Mesenchymal stem cell (in vitro differentiated cells and primary cell): ENCODE measurements around the gene STT3A.
"Not testable (repeated sequence)": the region's sequence is repeated elsewhere in the genome, so short reads cannot be mapped to it uniquely, and the experiment has no call there.

Source experiments
- DNase-seq: peaks from one replicate; pipeline ENCODE4 v3.0.0-alpha.2; 2013
- H2AFZ ChIP-seq: one replicate; pipeline ENCODE4 v1.6.1; 2013; ENCODE audit warnings: low read depth, mild to moderate bottlenecking, control low read depth, inconsistent platforms, low read length, moderate library complexity
- H2AK5ac ChIP-seq: 2 replicates; pipeline ENCODE4 v1.6.1; 2013; ENCODE audit warnings: low read length, moderate library complexity, mild to moderate bottlenecking, inconsistent platforms; ENCODE audit not compliant: severe bottlenecking
- H2BK120ac ChIP-seq: one replicate; pipeline ENCODE4 v1.6.1; 2013; ENCODE audit warnings: low read depth, mild to moderate bottlenecking, inconsistent platforms, low read length, moderate library complexity
- H2BK12ac ChIP-seq, 2 experiments: one replicate each; pipeline ENCODE4 v1.6.1; 2013; ENCODE audit warnings: inconsistent platforms in 2 of 2, low read length in 2 of 2, mild to moderate bottlenecking in 2 of 2, moderate library complexity in 2 of 2, control low read depth in 1 of 2
- H2BK15ac ChIP-seq: one replicate; pipeline ENCODE4 v1.6.1; 2013; ENCODE audit warnings: mild to moderate bottlenecking, low read depth, inconsistent platforms; ENCODE audit not compliant: poor library complexity, severe bottlenecking
- H2BK5ac ChIP-seq: 2 replicates; pipeline ENCODE4 v1.6.1; 2013; ENCODE audit warnings: low read depth, mild to moderate bottlenecking, low read length, control low read depth, inconsistent platforms; ENCODE audit not compliant: poor library complexity, severe bottlenecking
- H3K14ac ChIP-seq, 2 experiments: one replicate each; pipeline ENCODE4 v1.6.1; 2013; ENCODE audit warnings: inconsistent platforms in 2 of 2, low read length in 2 of 2, control low read depth in 1 of 2, mild to moderate bottlenecking in 1 of 2, moderate library complexity in 1 of 2
- H3K18ac ChIP-seq, 2 experiments: one replicate each; pipeline ENCODE4 v1.6.1; 2013; ENCODE audit warnings: inconsistent platforms in 2 of 2, low read length in 2 of 2, control low read depth in 1 of 2, low read depth in 1 of 2, mild to moderate bottlenecking in 1 of 2
- H3K23ac ChIP-seq, 2 experiments: one replicate each; pipeline ENCODE4 v1.6.1; 2013; ENCODE audit warnings: inconsistent platforms in 2 of 2, low read length in 2 of 2, mild to moderate bottlenecking in 2 of 2, moderate library complexity in 2 of 2, control low read depth in 1 of 2
- H3K27ac ChIP-seq: 2 replicates; pipeline ENCODE4 v1.5.1; 2013; ENCODE audit warnings: mild to moderate bottlenecking, moderate library complexity, low read length, control low read depth, inconsistent platforms; ENCODE audit not compliant: poor library complexity, severe bottlenecking
- H3K27me3 ChIP-seq, 2 experiments: 2 replicates each; pipeline versions ENCODE4 v1.6.1 to v1.7.0; 2013; ENCODE audit warnings: low read length in 2 of 2, mild to moderate bottlenecking in 2 of 2, moderate library complexity in 2 of 2, control low read depth in 1 of 2, inconsistent platforms in 1 of 2; ENCODE audit not compliant: control insufficient read depth in 1 of 2, insufficient read depth in 1 of 2
- H3K36me3 ChIP-seq, 2 experiments: 2 replicates each; pipeline versions ENCODE4 v1.6.1 to v1.7.0; 2013; ENCODE audit warnings: low read length in 2 of 2, control low read depth in 1 of 2, inconsistent platforms in 1 of 2, low read depth in 1 of 2, mild to moderate bottlenecking in 1 of 2; ENCODE audit not compliant: insufficient read depth in 2 of 2, control insufficient read depth in 1 of 2
- H3K4ac ChIP-seq, 2 experiments: one replicate each; pipeline ENCODE4 v1.6.1; 2013; ENCODE audit warnings: inconsistent platforms in 2 of 2, low read length in 2 of 2, mild to moderate bottlenecking in 2 of 2, moderate library complexity in 2 of 2, control low read depth in 1 of 2, low read depth in 1 of 2
- H3K4me1 ChIP-seq: 2 replicates; pipeline ENCODE4 v1.6.1; 2013; ENCODE audit warnings: low read depth, low read length, control low read depth; ENCODE audit not compliant: control insufficient read depth, insufficient read depth
- H3K4me2 ChIP-seq: 2 replicates; pipeline ENCODE4 v1.6.1; 2013; ENCODE audit warnings: low read length, mild to moderate bottlenecking, inconsistent platforms; ENCODE audit not compliant: poor library complexity, severe bottlenecking
- H3K4me3 ChIP-seq, 2 experiments: 2 replicates each; pipeline versions ENCODE4 v1.5.1 to v1.7.0; 2013; ENCODE audit warnings: low read length in 2 of 2, mild to moderate bottlenecking in 2 of 2, control low read depth in 1 of 2, low read depth in 1 of 2; ENCODE audit not compliant: insufficient read depth in 1 of 2
- H3K79me1 ChIP-seq: replicated peaks from 2 replicates; pipeline ENCODE4 v1.6.1; 2013; ENCODE audit warnings: mild to moderate bottlenecking, control low read depth, low read length, inconsistent platforms; ENCODE audit not compliant: poor library complexity, severe bottlenecking
- H3K9ac ChIP-seq: 2 replicates; pipeline ENCODE4 v1.7.0; 2013; ENCODE audit warnings: mild to moderate bottlenecking, low read length, moderate library complexity
- H3K9me3 ChIP-seq: 2 replicates; pipeline ENCODE4 v1.7.0; 2013; ENCODE audit warnings: mild to moderate bottlenecking, low read length; ENCODE audit not compliant: control insufficient read depth
- H4K8ac ChIP-seq: one replicate; pipeline ENCODE4 v1.6.1; 2013; ENCODE audit warnings: inconsistent platforms, mild to moderate bottlenecking, low read length, moderate library complexity
- H4K91ac ChIP-seq: one replicate; pipeline ENCODE4 v1.6.1; 2013; ENCODE audit warnings: mild to moderate bottlenecking, low read length, inconsistent platforms
- WGBS: methylation state at CpG from one replicate; pipeline ENCODE4 v1.1.7; 2013; ENCODE audit warnings: mixed read lengths; 5-methylcytosine and 5-hydroxymethylcytosine counted together

Gene STT3A

DNA sequence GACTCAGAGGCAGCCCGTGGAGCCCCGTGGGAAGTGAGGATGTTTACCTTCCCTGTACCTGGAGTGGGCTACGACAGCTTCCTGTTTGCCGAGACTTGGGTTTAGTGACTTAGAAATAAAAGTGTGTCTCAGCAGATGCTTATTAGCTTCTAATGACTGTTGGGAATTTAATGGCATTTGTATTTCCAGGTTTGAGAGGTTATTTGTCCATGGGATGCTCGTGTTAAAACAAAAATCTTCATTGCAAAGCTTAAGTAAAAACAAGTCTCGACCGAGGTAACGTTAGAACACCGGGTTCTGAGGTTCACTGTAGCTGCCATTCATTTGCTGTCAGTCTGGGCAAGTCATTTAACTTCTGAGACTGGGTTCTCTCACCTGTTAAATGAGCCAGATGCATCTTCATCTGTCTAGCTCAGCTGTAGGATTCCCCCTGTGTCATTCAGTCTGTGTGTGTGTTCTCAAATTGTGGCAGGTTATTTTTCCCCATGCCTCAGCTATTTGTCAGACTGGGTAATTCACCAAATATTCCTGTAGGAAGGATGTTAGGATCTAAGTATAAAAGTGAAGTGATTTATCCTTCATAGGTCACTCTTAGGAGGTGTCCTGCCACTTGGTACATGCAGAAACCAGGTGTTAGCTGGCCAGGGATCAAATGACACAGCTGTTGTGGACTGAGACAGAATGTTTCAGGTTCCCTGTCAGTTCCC lies 22.6 kb upstream of the STT3A start:
- peak overlapping the region; percentile 68 for H2BK15ac ChIP-seq
- no peak overlapping the region for H2AK5ac ChIP-seq
- 18% methylated on average over 9 of the region's 9 CpGs for WGBS
- peak overlapping the region; percentile 99 for H3K9ac ChIP-seq
- peak overlapping the region in 1 of 2 experiments; percentile 75 for H3K23ac ChIP-seq
- no peak overlapping the region for H2BK120ac ChIP-seq
- peak overlapping the region; percentile 95 for H3K4me2 ChIP-seq
- H3K14ac ChIP-seq: peak overlapping the region; percentile 50 to 99
- DNase-seq: peak; percentile 25
- H4K91ac ChIP-seq: peak overlapping the region; percentile 98
- H3K18ac ChIP-seq: peak overlapping the region; percentile 67 to 98
- no peaks in the 10 kb centered on the region for H3K9me3 ChIP-seq
- peaks cover 11 to 29% of the 10 kb centered on the region in 2 experiments for H3K36me3 ChIP-seq
- peak overlapping the region; percentile 19 to 97 for H3K4ac ChIP-seq
- H2BK12ac ChIP-seq: peak overlapping the region; percentile 37 to 98
- no peak overlapping the region for H3K27ac ChIP-seq
- peaks cover 3% of the 10 kb centered on the region for H3K4me1 ChIP-seq
- no peak overlapping the region for H2BK5ac ChIP-seq
- H4K8ac ChIP-seq: peak overlapping the region; percentile 95
- H3K4me3 ChIP-seq: peak overlapping the region; percentile 99 to 100
- no peaks in the 10 kb centered on the region for H3K27me3 ChIP-seq
- H3K79me1 ChIP-seq: peaks cover 8% of the 10 kb centered on the region
- peak overlapping the region; percentile 20 for H2AFZ ChIP-seq

DNA sequence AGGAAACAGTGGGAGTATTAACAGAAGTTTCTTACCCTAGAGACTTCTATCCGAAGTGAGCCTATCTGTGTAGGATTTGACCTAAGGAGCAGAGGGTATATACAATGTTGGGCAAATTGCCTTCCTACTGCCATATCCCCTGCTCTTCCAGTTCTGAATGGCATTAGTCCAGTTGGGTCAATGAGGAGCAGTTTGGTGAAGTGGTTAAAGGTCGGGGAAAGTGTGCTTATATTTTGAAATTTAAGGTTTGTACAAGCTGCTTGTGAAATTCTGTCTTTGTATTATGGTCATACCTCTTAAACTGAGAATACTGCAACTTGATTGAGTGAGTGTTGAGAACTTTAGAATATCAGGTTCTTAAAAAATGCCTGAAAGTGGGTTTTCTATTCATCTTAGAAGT lies 21.7 kb upstream of the STT3A start:
- no peaks in the 10 kb centered on the region for H3K27me3 ChIP-seq
- WGBS: 97% methylated on average over 2 of the region's 2 CpGs
- H2AK5ac ChIP-seq: no peak overlapping the region
- H4K8ac ChIP-seq: no peak overlapping the region
- H2AFZ ChIP-seq: no peak overlapping the region
- peak overlapping the region; percentile 99 for H3K9ac ChIP-seq
- H3K27ac ChIP-seq: no peak overlapping the region
- no peak overlapping the region for H2BK5ac ChIP-seq
- H3K4me3 ChIP-seq: peak overlapping the region in 1 of 2 experiments; percentile 100
- H3K14ac ChIP-seq: no peak overlapping the region
- no peak overlapping the region for H2BK12ac ChIP-seq
- no peak overlapping the region for H2BK120ac ChIP-seq
- peaks cover 10% of the 10 kb centered on the region for H3K79me1 ChIP-seq
- no peak for DNase-seq
- peaks cover 3% of the 10 kb centered on the region for H3K4me1 ChIP-seq
- H3K23ac ChIP-seq: no peak overlapping the region
- H2BK15ac ChIP-seq: no peak overlapping the region
- peaks cover 16 to 38% of the 10 kb centered on the region in 2 experiments for H3K36me3 ChIP-seq
- no peak overlapping the region for H3K4me2 ChIP-seq
- H3K4ac ChIP-seq: no peak overlapping the region
- H3K18ac ChIP-seq: no peak overlapping the region
- no peaks in the 10 kb centered on the region for H3K9me3 ChIP-seq
- H4K91ac ChIP-seq: no peak overlapping the region

DNA sequence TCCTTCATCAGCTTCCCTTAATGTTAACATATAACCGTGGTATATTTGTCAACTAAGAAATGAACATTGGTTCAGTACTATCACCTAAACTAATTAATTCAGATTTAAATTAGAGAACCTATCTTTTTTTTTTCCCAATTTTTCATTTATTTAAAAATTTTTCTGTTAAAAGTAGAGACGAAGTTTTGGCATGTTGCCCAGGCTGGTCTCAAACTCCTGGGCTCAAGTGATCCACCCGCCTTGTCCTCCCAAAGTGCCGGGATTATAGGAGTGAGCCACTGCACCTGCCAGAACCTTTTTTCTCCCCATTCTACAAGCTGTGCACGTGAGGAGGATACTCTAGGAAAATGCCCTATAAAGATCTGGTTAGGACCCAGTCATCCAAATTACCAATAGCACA lies 19.7 kb upstream of the STT3A start:
- no peak overlapping the region for H3K4ac ChIP-seq
- WGBS: 98% methylated on average over 3 of the region's 5 CpGs
- no peak overlapping the region for H2AFZ ChIP-seq

DNA sequence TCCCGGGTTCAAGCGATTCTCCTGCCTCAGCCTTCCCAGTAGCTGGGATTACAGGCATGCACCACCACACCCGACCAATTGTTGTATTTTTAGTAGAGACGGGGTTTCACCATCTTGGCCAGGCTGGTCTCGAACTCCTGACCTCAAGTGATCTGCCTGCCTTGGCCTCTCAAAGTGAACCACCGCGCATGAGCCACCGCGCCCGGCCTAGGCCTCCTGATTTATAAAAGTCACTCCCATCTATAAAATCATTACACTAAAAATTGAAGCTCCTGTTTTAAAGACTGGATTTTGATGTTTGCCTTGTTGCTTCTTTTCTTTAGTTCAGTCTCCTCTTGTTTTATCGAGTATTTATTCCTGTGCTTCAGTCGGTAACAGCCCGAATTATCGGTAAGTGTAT lies 15.5 kb upstream of the STT3A start:
- H3K4me2 ChIP-seq, H2AFZ ChIP-seq, H3K4me1 ChIP-seq, H3K27me3 ChIP-seq, H3K23ac ChIP-seq, H4K8ac ChIP-seq, H3K4me3 ChIP-seq, H3K9ac ChIP-seq, H2BK120ac ChIP-seq, H3K9me3 ChIP-seq, H3K4ac ChIP-seq, H3K14ac ChIP-seq, H2BK5ac ChIP-seq, H2BK12ac ChIP-seq, H4K91ac ChIP-seq, H2AK5ac ChIP-seq, H3K27ac ChIP-seq, DNase-seq, H2BK15ac ChIP-seq, H3K18ac ChIP-seq: not testable (repeated sequence)
- WGBS: 95% methylated on average over 9 of the region's 14 CpGs
- H3K79me1 ChIP-seq: peaks cover 18% of the 10 kb centered on the region
- peaks cover 42 to 94% of the 10 kb centered on the region in 2 experiments for H3K36me3 ChIP-seq

More for the DNA sequence above, 19.7 kb upstream of the STT3A start:
- no peak overlapping the region for H3K23ac ChIP-seq
- H2BK5ac ChIP-seq: no peak overlapping the region
- H3K27ac ChIP-seq: no peak overlapping the region
- H2AK5ac ChIP-seq: no peak overlapping the region
- no peak overlapping the region for H2BK12ac ChIP-seq
- H3K36me3 ChIP-seq: peaks cover 20 to 56% of the 10 kb centered on the region in 2 experiments
- no peak for DNase-seq
- H2BK120ac ChIP-seq: no peak overlapping the region
- no peak overlapping the region for H4K91ac ChIP-seq
- no peak overlapping the region for H4K8ac ChIP-seq
- no peaks in the 10 kb centered on the region for H3K27me3 ChIP-seq
- H3K18ac ChIP-seq: no peak overlapping the region
- no peak overlapping the region for H3K4me2 ChIP-seq
- H3K4me1 ChIP-seq: peaks cover 3% of the 10 kb centered on the region
- H3K14ac ChIP-seq: no peak overlapping the region
- no peak overlapping the region for H3K4me3 ChIP-seq
- no peak overlapping the region for H3K9ac ChIP-seq
- H3K9me3 ChIP-seq: no peaks in the 10 kb centered on the region
- H2BK15ac ChIP-seq: no peak overlapping the region
- H3K79me1 ChIP-seq: peaks cover 11% of the 10 kb centered on the region
